Measurements from ENCODE around the gene ARNT2.

Gene ARNT2

DNA sequence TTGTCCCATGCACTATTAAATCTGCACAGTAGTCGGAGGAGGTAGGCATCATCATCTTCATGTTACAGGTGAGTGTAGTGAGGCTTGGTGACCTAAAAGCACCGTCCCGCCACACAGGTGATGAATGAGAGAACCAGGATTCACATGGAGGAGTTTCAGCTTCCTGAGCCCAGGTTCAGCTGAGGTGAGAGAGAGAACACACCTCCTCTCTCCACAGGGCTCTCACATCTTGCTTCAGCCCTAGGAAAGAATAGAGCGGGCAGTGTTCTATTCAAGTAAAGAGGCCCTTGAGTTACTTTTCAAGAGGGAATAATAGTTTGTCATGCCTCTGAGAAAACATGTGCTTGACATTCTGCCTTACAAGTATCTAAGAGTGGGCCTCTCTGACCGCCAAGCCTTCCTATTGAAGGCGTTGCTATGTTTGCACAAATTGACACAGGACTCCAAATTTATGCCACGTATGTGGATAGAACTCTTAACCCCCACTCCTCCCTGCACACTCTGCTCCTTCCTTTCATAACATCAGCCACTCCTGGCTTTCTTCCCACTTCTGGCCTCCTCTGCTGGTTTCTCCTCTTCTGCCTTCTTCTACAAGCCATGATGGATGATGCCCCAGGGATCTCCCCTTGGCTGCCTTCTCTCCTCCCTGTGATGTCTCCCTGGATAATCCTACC, 152.6 kb downstream of the ARNT2 start:
- no peak for DNase-seq (ENCODE audit: low read depth in 3 of 3)

GRCh38 chr15:80557441-80558234, 153.5 kb downstream of the ARNT2 start:
- DNase-seq (ENCODE audit: low read depth in 3 of 3) = no peak

DNA sequence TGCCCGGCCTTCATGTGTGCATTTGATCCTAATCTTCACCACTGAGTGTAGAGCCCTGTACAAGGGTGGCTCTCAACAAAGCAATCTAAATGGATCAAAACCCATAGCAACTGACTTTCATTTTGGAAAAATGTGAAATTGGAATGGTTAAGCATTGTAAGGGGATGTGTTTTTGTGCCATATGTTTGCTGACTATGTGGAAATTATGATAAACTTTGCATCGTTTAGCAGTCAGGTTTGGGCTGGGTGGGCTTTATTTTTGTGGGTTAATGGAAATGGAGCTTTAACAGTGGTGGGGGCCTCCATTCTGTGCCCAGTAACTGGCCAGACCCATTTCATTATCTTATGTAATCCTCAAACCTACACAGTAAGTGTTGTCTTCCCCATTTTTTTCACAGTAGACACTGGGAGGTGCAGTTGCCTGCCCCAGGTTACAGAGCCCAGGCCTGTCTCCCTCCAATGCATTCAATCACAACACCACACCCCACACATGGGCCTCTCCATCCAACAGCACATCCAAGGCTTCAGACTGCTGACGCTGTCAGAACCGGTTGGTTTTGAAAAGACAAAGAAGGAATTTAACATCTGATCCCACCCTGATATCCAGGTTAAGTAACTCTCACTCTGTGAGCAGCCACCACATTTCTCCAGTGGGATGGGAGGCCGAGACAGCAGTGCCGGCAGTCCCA, 154.6 kb downstream of the ARNT2 start:
- DNase-seq (ENCODE audit: low read depth in 3 of 3) = no peak

DNA sequence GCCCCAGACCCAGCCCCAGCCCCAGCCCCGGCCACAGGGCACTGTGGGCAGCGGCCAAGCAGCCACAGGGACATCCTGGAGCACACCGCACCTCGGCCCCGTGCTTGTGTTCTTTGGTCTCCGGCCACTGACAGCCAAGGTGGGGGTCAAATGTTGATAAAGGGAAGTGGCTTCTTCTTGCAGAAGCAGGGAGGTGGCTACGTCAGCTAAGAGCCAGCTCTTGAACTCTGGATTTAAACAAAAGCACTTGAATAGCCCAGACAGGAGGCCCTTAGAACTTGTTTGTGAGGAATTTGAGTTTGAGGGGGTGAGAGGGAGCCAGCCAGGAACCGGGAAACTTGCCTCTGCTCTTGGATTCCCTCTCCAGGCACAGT, 155.1 kb downstream of the ARNT2 start:
- DNase-seq (ENCODE audit: low read depth in 3 of 3) = no peak

GRCh38 chr15:80559761-80560160, 155.6 kb downstream of the ARNT2 start:
- no peak for DNase-seq (ENCODE audit: low read depth in 3 of 3)

GRCh38 chr15:80560601-80561400, 156.6 kb downstream of the ARNT2 start:
- DNase-seq (ENCODE audit: low read depth in 3 of 3) = no peak

GRCh38 chr15:80561500-80561899, 157.3 kb downstream of the ARNT2 start:
- no peak for DNase-seq (ENCODE audit: low read depth in 3 of 3)

DNA sequence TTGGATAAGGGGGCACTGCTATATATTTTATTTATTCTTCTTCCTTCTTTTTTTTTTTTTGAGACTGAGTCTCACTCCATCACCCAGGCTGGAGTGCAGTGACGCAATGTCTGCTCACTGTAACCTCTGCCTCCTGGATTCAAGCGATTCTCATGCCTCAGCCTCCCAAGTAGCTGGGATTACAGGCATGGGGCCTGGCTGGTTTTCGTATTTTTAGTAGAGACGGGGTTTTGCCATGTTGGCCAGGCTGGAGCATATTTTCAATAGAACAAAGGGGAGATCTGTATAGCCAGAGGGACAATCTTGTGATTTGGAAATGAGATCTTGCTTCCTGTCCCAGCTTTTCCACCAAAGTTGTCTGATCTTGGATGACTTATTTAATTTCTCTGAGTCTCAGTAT, 157.9 kb downstream of the ARNT2 start:
- DNase-seq (ENCODE audit: low read depth in 3 of 3) = no peak

GRCh38 chr15:80562846-80563245, 158.7 kb downstream of the ARNT2 start:
- no peak for DNase-seq (ENCODE audit: low read depth in 3 of 3)

DNA sequence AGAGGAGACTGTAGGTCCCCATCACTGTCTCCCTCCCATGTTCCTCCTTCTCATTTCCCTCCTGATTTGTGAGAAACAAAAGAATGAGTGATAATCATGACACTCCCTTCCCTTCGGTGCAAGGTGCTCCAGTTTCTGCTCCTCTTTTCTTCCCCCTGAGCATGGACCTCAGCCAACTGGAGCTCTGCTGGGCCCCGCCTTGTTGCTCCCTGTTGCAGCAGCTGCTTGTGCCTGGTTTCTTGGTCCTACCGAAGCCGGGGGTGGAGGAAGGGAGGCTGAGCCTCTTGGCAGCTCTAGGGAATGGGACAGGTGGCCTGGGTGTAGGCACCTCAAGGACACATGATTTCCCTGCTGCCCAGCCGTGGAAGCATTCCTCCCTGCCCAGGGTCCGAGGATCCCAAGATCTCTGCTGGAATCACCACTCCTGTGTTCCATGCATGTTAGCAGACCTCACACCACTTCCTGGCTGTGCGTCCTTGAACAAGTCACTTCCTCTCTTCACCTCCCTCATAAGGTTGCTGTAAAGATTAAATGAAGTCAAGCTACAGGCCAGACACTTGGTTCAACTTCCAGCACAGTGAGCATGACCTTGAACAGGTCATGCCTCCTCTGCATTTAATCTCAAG, 159.3 kb downstream of the ARNT2 start:
- no peak for DNase-seq (ENCODE audit: low read depth in 3 of 3)

DNA sequence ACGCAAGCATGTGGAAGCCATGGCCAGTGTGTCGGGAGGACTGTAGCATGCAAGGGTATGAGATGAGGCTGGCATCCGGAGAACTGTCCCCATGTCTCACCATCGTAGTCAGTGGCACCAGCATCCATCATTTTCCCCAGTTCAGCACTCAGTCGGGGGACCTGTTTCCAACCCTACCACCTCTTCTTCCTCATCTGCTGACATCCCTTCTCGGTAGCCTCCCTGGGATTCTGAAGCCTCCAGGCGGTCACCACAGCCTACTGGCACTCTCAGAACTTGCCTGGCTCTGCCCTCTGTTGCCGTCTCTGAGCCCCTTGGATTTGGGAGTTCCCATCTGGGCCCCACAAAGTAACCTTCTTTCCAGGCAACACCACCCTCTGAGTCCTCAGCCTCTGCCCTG, 159.9 kb downstream of the ARNT2 start:
- DNase-seq (ENCODE audit: low read depth in 3 of 3) = no peak

DNA sequence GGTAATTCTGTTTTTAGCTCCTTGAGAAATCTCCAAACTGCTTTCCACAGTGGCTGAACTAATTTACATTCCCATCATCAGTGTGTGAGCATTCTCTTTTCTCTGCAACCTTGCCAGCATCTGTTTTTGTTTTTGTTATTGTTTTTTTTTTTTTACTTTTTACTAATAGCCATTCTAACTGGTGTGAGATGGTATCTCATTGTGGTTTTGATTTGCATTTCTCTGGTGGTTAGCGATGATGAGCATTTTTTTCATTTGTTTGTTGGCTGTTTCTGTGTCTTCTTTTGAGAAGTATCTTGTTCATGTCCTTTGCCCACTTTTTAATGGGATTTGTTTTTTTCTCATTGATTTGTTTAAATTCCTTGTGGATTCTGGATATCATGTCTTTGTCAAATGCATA, 161.2 kb downstream of the ARNT2 start:
- DNase-seq (ENCODE audit: low read depth in 3 of 3) = no peak

DNA sequence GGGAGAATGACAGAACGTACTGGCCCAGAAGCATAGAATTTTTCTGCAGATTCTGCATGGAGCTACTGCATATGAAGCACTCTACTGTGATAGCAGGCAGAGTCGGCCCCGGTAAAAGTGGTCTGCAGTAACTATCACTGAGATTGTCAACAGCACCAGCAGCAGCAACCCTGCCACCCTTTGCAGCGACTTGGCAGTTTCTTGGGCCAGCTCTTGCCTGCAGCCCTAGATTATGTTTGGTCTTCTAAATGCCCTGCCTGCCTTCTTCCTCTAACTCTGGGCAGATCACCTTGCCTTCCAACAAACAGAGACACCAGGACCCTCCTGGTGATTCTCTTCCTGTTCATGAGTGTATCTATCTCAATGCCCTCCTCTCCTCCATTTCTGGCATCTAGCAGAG, 161.8 kb downstream of the ARNT2 start:
- no peak for DNase-seq (ENCODE audit: low read depth in 3 of 3)

DNA sequence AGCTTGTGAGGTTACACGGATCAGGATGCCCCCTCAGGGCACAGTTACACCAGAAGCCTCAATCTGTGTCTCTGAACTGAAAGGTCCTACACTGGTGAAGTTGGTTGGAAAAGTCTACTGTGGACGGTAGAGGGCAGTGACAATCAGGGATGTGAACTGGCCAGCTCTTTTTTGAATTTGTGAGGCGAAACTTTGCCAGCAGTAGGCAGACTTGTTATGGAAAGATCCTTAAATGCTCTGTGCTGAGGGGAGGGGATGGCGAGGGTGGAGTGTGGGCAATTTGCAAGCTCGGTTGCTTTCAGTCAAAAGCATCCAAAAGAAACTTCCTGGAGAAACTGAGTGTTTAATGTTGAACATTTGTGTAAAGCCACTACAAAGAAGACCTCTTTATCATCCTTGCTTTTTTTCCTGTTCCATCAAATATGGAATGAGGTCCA, 163.6 kb downstream of the ARNT2 start:
- DNase-seq (ENCODE audit: low read depth in 3 of 3) = no peak

GRCh38 chr15:80568298-80568697, 164.1 kb downstream of the ARNT2 start:
- DNase-seq (ENCODE audit: low read depth in 3 of 3) = no peak

- no peak for DNase-seq (ENCODE audit: low read depth in 3 of 3)
These were observed 164.9 kb downstream of the ARNT2 start for GRCh38 chr15:80568876-80569605.

DNA sequence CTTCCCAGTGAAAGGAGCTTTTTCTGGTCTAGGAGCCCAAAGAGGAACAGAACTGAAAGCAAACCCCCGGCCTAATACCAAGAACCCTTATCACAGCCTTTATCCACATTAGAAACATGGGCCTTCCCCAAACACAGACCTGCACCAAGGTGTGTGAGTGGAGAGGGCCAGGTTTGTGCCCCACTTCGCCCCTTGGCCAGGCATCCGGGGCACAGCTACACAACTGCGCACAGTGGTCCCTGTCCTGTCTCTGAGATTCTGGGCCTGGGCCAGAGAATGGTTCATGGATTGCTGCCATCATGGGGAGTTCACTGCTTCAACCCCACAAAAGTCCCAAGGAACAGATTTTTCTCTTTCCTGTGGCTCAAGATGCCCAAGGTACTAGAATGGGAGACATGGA, 165.5 kb downstream of the ARNT2 start:
- no peak for DNase-seq (ENCODE audit: low read depth in 3 of 3)

DNA sequence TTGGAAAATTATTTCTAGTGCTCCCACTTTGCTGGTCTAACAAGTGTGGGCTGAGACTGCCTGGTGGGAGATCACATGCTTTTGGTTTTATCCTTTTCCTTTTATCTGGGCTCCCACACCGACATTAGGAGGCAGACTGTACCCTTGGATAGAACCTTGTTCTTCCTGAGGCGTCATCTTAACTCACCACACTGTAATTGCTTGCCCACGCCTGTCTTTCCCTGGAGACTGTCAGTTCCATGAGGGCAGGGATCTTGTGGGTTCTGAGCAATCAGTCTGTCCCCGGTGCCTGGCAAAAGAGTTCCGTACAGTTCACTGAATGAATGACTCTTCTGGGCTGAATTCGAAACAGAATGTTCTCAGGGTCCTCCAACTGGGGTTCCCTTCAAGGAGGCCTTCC, 166.4 kb downstream of the ARNT2 start:
- DNase-seq (ENCODE audit: low read depth in 3 of 3) = no peak

DNA sequence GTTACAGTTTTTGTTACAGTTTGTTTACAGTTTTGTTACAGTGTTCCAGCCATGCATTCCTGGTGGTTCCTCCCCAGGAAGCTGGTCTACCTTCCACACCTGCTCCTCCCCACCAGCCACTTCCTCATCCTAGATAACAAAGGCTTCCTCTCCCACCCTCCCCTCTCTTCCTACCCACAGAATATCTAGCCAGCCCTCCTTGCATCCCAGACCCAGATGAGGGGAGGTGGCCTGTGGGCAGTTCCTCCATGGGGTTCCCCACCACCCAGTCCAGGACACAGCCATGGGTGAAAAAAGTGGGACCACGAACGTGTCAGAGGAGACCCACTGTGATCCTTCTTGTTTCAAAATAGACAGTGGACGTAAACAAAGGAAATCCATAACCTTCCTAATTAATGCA, 168.2 kb downstream of the ARNT2 start:
- no peak for DNase-seq (ENCODE audit: low read depth in 3 of 3)

DNA sequence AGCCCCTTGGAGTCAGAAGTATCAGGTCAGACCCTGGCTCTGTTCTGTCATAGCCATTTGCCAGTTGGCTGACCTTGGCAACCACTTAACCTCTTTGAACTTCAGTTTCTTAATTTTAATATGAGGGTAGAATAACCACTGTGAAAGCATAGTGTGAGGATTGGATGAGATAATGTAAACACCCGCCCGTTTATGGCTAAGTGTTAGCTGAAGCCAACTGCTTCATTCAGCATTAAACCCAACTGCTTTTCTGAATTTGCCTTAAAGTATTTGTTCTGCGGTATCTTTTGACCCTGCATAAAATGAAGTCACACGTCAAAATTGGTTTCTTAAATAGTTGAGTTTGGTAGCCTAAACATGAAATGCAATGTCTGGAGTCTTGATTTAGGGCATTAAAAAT, 169.4 kb downstream of the ARNT2 start:
- no peak for DNase-seq (ENCODE audit: low read depth in 3 of 3)

- no peak for DNase-seq (ENCODE audit: low read depth in 3 of 3)
These were observed 170.4 kb downstream of the ARNT2 start for GRCh38 chr15:80574590-80574989.
